MCF 10A (cell line): ENCODE data around the gene MLNR. TPM values are rescaled to one million over a fixed set of nuclear protein-coding genes. Genes with fewer than 3 reads are reported as not detected.

ENCODE experiments used
- BruUV-seq: library from RNA; stranded (reverse); fragments of 400-500 nt; replicated peaks from 2 replicates; lab custom pipeline; 2021; lab: Mats Ljungman, UMichigan
- CTCF ChIA-PET: fragments of 300-600 bp; sonication (Branson Sonifier 250); formaldehyde crosslinking; extraction: SDS; loops from one replicate; lab custom pipeline; 2021; ENCODE audit warnings: antibody characterized with exemption, inconsistent platforms; lab: Yijun Ruan, JAX
- POLR2A ChIA-PET: fragments of 300-600, 350-650 bp; sonication (Branson Sonifier 250); formaldehyde crosslinking; extraction: SDS; loops from one replicate; lab custom pipeline; 2020; ENCODE audit warnings: antibody characterized with exemption, inconsistent platforms; lab: Yijun Ruan, JAX
- DNase-seq: peaks from one replicate; pipeline ENCODE4 v3.0.0-alpha.2; 2018; ENCODE audit not compliant: unreplicated experiment
- H3K27ac Mint-ChIP-seq: one replicate; pipeline ENCODE4 v1.8.0; 2022; ENCODE audit warnings: mild to moderate bottlenecking, low read depth, mixed read lengths; ENCODE audit not compliant: unreplicated experiment
- H3K27me3 Mint-ChIP-seq: one replicate; pipeline ENCODE4 v1.8.0; 2022; ENCODE audit warnings: mixed read lengths; ENCODE audit not compliant: insufficient read depth, unreplicated experiment
- H3K36me3 Mint-ChIP-seq: one replicate; pipeline ENCODE4 v1.8.0; 2022; ENCODE audit warnings: mild to moderate bottlenecking, moderate library complexity, mixed read lengths; ENCODE audit not compliant: insufficient read depth, unreplicated experiment
- H3K4me1 Mint-ChIP-seq: one replicate; pipeline ENCODE4 v1.8.0; 2022; ENCODE audit warnings: mixed read lengths; ENCODE audit not compliant: insufficient read depth, unreplicated experiment
- H3K4me3 Mint-ChIP-seq: one replicate; pipeline ENCODE4 v1.8.0; 2022; ENCODE audit warnings: mild to moderate bottlenecking, moderate library complexity, mixed read lengths; ENCODE audit not compliant: unreplicated experiment
- H3K9me3 Mint-ChIP-seq: one replicate; pipeline ENCODE4 v1.8.0; 2022; ENCODE audit warnings: mixed read lengths; ENCODE audit not compliant: unreplicated experiment
- intact Hi-C: fragments of 100-400 bp; cut with micrococcal nuclease; formaldehyde crosslinking; loops from 2 replicates; pipeline ENCODE4 v1.14.1; 2022
- total RNA-seq: library from RNA; stranded (reverse); gene quantifications from 2 replicates; pipeline ENCODE4 v1.2.3, GENCODE V29; 2022
- TF ChIP-seq, protein P1 (sequence below): fragments of 200-600 bp; IDR thresholded peaks from one replicate; pipeline ENCODE4 v1.8.0; 2022; ENCODE audit warnings: antibody characterized with exemption, mild to moderate bottlenecking; ENCODE audit not compliant: unreplicated experiment

MLNR gene
- total RNA-seq, 1 experiment from 2014 or later = not detected

DNA sequence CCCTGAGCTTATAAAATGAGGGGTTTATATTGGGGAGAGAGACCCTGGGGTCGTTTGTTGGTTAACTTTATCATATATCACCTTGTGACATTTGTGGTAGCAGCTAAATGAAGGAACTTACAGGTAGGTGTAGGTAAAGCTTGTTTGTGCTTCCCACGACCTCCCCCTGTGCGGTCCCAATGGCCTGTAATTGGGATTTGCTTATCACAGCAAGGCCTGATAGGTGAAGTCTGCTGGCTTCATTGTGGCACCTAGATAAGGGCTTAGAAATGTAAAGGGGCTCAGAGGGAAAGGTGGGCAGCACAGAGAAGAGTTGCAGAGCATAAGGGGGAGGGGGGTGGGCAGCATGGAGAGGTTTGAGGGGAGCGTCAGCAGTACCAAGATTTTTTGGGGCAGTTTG, 35.5 kb upstream of the MLNR start:
- Mint-ChIP-seq H3K27me3 (no peaks in the 10 kb centered on the region), H3K36me3 (peaks cover 49% of the 10 kb centered on the region), H3K4me3 (no peak overlapping the region), H3K4me1 (no peaks in the 10 kb centered on the region), H3K27ac (no peak overlapping the region), H3K9me3 (no peaks in the 10 kb centered on the region)
- POLR2A ChIA-PET = interaction anchor here (0.6 kb wide), 1 partner anchor 368 kb away, joined by 3 read pairs; no protein-coding TSS in a partner anchor
- CTCF ChIA-PET = interaction anchor here (0.7 kb wide), 1 partner anchor 96 kb away, joined by 4 read pairs; no protein-coding TSS in a partner anchor
- TF ChIP-seq, protein P1, sequence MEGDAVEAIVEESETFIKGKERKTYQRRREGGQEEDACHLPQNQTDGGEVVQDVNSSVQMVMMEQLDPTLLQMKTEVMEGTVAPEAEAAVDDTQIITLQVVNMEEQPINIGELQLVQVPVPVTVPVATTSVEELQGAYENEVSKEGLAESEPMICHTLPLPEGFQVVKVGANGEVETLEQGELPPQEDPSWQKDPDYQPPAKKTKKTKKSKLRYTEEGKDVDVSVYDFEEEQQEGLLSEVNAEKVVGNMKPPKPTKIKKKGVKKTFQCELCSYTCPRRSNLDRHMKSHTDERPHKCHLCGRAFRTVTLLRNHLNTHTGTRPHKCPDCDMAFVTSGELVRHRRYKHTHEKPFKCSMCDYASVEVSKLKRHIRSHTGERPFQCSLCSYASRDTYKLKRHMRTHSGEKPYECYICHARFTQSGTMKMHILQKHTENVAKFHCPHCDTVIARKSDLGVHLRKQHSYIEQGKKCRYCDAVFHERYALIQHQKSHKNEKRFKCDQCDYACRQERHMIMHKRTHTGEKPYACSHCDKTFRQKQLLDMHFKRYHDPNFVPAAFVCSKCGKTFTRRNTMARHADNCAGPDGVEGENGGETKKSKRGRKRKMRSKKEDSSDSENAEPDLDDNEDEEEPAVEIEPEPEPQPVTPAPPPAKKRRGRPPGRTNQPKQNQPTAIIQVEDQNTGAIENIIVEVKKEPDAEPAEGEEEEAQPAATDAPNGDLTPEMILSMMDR = no peak
- intact Hi-C loops = no loop called here
- BruUV-seq = no TSS peak
- no peak for DNase-seq

DNA sequence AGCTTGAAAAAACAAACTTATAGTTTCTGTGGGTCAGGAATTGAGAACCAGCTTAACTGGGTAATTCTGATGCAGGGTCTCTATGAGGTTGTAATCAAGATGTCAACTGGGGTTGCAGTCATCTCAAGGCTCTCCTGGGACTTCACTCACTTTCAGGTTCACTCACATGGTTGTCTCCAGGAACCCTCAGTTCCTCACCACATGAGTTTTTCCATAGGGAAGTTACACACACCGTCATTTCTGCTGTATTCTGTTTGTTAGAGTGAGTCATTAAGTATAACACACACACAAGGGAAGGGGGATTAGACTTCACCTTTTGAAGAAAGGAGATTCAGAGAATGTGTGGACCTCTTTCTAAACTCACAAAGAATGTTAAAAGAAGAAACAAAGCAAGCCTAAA, 34.9 kb upstream of the MLNR start:
- ChIA-PET CTCF (no interaction called here), POLR2A (interaction anchor here (0.6 kb wide), 2 partner anchors 369 to 581 kb away, joined by 3 read pairs; no protein-coding TSS in a partner anchor)
- BruUV-seq = no TSS peak
- no peak overlapping the region for H3K27ac Mint-ChIP-seq
- TF ChIP-seq, protein P1 = no peak
- H3K9me3 Mint-ChIP-seq = no peaks in the 10 kb centered on the region
- H3K27me3 Mint-ChIP-seq = no peaks in the 10 kb centered on the region
- peaks cover 49% of the 10 kb centered on the region for H3K36me3 Mint-ChIP-seq
- no peak for DNase-seq
- H3K4me3 Mint-ChIP-seq = no peak overlapping the region
- H3K4me1 Mint-ChIP-seq = no peaks in the 10 kb centered on the region
- intact Hi-C loops = no loop called here

DNA sequence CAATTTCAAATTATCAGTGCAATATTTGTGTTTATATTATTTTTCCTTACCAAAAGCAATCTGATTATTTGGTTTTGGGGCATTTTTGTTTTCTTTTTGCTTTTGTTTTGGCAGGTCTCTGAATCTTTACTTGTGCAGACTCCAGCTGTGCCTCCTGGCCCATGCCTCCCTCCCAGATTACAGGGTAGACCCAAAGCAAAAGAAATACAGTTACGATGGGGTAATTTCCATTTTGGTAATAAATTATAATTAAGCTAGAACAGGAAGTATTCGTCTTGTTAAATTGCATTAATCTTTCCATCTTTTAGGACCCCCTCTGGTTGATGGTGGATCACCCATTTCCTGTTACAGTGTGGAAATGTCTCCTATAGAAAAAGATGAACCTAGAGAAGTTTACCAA, 29.2 kb upstream of the MLNR start:
- H3K9me3 Mint-ChIP-seq = no peaks in the 10 kb centered on the region
- DNase-seq = no peak
- no TSS peak for BruUV-seq
- POLR2A ChIA-PET = no interaction called here
- H3K36me3 Mint-ChIP-seq = peaks cover 71% of the 10 kb centered on the region
- no peak overlapping the region for H3K27ac Mint-ChIP-seq
- CTCF ChIA-PET = no interaction called here
- no peak overlapping the region for H3K4me3 Mint-ChIP-seq
- intact Hi-C loops = loop anchor here (10.0 kb wide), 1 partner anchor 216 kb away; the partner anchor contains the start of gene FNDC3A
- H3K4me1 Mint-ChIP-seq = no peaks in the 10 kb centered on the region
- no peaks in the 10 kb centered on the region for H3K27me3 Mint-ChIP-seq
- TF ChIP-seq, protein P1 = no peak

DNA sequence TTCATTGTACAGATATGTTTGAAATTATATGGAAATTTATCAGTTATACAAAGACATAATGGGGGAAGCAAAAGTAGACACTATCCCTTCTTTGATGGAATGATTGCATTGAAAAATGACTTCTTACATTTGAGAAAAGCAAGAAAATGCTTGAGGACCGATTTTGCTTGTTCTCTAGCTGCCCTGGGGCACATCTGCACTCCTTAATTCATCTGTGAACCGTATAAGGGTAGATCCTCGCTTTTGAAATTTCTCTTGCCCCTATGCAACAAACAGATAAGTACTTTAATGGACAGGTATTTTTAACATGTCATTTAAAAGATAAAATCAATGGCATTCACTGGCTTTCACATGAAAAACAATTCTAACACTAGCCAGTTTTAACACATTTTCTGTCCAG, 13.5 kb upstream of the MLNR start:
- TF ChIP-seq, protein P1 = no peak
- peaks cover 69% of the 10 kb centered on the region for H3K36me3 Mint-ChIP-seq
- intact Hi-C loops = no loop called here
- no peak overlapping the region for H3K4me3 Mint-ChIP-seq
- H3K27ac Mint-ChIP-seq = no peak overlapping the region
- no peaks in the 10 kb centered on the region for H3K4me1 Mint-ChIP-seq
- ChIA-PET CTCF (no interaction called here), POLR2A (no interaction called here)
- no TSS peak for BruUV-seq
- H3K27me3 Mint-ChIP-seq = no peaks in the 10 kb centered on the region
- no peak for DNase-seq
- no peaks in the 10 kb centered on the region for H3K9me3 Mint-ChIP-seq
